Kidney capillary endothelial cell (primary cell): Measurements from ENCODE around the gene CSNK2B.

Source experiments
- DNase-seq: peaks from one replicate; pipeline ENCODE4 v3.0.0-alpha.2; 2018; ENCODE audit warnings: low spot score

The CSNK2B gene

DNA sequence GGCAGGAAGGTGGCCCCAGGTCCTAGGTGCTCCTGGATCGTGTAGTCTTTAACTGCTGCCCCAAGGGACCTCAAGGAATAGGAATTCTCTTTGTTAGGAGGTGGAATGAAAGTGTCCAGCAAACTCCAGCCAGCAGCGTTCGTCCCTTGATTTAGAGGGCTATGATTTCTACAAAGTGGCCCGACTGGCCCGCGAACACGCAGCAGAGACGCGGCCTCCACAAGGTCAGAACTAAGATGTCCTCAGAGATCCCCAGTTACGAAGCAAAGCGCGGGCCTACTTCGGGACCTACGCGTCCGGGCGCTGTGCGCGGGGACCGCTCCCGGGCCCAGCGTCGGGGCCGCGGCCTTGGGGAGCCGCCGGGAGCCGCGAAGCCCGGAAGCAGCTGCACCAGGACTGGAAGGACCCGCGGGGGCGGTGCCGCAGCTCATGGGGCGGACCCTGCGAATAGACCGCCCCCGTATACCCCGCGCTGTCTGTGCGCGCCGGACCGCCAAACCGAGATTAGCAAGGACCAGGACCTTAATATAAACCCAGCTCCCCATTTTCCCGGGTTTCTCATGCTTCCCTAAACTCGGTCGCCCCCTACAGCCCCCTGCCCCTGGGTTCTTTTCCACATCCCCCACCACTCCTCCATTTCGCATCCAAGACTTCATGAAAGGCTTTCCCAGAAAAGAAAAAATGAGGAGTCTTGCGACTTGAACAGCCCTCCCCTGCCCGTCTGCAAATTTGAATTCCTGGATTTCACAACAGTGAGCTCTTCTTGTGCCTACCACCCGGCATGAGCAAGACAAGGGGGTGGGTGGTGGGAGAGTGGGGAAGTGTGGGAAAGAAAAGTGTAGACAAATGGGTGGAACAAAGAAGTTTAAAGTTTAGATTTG lies 5.3 kb upstream of the CSNK2B start, which contains the start of gene C6orf47:
Gene C6orf47, minus strand, starts transcription at position 398 of the 881 bp plus-strand sequence. CDS start 831 bp downstream, outside the sequence.
- DNase-seq: peak; percentile 69

DNA sequence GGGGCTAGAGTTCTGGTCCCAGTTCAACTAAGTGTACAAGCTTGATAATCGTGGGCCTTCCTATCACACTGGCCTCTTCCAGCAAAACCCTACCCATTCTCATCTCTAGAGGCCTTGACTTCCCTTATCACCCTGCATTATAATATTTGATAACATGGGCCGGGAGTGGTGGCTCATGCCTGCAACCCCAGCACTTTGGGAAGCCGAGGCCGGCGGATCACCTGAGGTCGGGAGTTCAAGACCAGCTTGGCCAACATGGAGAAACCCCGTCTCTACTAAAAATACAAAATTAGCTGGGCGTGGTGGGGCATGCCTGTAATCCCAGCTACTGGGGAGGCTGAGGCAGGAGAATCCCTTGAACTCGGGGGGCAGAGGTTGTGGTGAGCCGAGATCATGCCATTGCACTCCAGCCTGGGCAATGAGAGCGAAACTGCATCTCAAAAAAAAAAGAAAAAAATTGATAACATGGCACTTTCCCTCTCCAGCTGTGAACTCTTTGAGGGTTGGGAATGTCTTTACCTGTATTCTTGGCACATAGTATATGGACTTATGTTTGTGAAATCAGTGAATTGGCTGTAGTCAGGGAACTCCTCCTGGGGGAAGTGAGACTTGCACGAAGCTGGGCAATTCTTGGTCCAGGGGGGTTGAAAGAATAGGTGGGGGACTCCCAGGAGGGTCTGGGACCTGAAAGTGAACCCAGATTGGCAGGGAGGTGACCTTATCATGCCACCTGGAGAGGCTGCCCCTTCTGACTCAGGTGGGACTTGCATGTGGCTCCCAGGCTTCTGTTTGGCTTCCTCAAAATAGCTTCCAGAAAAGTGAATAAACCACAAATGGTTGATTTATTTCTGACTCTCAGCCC lies 4.4 kb upstream of the CSNK2B start:
- no peak for DNase-seq

DNA sequence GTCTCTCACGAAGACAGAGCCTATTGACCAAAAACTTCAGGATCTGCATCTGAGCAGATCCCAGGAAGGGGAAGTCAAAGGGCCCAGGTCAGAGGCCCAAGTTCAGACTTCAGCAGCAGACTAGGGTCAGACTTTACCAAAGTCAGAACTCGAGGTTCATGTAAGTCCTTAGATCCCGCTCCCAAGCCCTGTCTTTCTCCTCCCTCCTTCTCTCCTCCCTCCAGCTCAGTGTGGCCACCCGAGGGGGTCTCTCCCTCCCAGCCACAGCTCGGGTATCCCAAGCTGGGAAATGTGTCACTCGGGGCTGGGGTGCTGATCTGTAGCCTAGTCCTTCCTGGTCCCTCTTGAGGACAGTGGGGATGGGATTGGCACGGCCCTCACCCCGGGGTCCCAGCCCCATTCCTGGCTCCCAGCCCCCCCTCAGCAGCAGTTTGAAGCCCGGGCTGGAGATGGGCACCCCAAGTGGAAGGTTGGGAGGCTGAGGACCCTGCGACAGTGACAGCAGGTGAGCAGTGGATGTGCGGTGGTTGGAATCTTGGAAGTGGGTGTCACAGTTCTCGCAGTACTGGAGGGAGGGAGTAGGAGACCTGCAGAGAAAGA lies 3.7 kb upstream of the CSNK2B start:
- no peak for DNase-seq

DNA sequence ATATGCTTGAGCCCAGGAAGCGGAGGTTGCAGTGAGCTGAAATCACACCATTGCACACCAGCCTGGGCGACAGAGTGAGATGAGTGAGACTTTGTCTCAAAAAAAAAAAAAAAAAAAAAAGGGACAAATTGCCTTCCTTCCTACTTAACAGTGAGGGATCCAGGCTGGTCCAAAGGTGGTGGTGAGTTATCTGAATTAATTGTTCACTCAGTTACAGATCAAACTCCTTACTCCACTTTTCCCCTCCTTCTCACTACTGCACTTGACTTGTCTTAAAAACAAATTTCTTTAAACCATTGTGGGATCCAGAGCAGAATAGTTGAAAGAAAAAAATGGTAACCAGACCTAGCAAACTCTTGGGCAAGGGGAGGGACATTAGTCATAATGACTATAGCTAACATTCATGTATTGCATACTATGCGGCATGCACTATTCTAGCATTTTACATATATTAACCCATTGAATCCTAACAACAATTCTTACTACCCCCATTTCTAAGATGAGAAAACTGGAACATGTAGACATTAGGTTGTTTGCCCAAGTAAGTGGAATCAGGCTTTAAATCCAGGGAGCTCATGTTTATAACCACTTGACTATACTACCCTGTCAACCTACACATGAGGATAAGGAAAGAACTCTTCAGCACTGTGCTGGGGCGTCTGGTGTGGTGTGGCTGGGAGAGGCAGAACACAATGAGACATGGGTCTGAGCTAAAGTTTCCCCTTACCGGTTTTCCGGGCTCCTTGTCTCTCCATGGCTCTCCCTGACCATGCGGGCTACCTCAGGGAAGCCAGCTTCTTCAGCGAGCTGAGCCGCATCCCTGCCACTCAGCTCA lies 2.5 kb upstream of the CSNK2B start:
- no peak for DNase-seq

DNA sequence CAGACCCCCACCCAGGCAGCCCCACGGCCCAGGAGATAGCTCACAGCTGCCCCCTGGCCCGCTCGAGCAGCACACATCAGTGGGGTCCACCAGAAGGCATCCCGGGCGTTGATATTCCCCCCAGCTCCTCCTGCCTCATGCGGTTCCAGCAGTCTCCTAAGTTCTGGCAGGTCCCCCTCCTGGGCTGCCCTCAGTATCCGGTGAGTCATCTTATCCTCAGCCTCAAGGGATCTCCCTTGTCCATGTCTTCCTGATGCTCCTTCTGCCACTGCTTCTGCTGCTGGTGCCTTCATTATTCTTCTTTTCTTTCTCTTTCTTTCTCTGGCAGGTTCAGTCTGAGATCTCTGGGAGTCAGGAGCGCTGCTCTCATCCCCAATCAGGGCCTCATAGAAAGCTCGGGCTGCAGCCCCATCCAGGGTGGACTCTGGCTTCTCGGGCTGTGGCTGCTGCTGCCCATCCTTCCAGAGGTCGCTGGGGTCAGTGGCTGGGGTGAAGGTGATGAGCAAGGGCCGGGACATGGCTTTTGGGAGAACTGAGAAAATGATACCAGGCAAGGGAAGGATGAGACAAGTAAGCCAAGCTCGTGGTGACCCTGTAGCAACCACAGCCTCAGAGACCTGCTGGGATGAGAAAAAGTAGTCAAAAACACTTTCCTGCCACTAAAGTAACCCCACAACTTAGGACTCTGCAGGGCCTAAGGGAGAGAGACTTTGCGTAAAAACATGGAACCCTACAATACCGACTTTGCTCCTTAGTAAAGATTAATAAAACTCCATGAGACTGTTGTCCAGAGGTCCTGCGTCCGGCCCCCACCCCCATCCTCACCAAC lies 1.7 kb upstream of the CSNK2B start:
- peak; percentile 76 for DNase-seq

DNA sequence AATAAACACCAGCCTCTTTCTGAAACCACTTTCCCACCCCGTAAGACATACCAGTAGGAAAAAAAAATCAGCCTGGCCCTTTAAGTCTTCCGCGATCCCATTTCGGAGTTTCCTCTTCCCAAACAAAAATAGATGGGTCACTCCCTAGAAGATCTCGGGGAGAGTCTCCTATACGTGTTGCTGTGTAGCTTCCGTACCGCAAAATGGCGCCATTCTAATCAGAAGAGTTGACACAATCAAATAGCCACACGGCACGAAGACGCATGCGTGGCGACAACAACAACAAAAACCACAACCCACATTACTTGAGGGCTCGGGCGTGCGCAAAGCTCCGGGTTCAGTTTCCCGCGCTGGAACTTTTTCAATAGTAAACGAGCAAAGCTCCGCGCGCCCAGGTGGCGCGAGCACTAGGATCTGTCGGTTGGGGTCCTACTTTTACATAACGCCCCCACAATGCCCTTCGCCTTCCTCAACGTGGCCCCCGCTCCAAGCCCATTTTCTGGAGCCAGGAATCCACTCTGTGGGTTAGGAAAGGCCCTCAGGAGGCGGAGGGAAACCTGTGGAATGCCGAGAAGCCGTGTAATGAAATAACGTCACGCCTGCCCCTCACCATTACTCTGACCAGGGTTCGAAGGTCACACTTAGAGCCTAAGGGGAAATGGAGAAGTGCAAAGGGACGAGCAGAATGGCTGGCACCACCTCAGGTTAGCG lies 935 bp upstream of the CSNK2B start, which contains the start of gene GPANK1:
Gene GPANK1, minus strand, starts transcription at position 208 of the 711 bp plus-strand sequence. CDS start 519 bp downstream, outside the sequence.
- peak; percentile 91 for DNase-seq

DNA sequence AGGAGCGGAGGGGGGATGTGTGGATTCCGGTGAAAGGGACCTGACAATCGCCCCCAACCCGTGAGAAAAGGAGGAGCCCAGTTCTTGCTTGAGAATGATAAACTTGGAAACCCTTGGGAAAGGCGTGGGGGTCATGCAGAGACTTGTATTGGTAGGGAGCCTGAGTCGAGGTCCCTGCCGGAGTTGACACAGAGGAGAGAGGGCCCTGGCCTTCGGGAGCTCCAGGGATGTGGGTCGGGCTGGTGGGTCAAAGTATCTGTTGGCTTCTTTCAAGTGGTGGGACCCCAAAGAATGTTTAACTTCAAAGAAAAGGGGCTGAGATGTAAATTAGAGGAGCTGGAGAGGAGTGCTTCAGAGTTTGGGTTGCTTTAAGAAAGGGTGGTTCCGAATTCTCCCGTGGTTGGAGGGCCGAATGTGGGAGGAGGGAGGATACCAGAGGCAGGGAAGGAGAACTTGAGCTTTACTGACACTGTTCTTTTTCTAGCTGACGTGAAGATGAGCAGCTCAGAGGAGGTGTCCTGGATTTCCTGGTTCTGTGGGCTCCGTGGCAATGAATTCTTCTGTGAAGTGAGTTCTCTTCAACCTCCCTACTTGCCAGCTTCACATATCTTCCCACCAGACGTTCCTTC lies 571 bp downstream of the CSNK2B start:
- DNase-seq: no peak

DNA sequence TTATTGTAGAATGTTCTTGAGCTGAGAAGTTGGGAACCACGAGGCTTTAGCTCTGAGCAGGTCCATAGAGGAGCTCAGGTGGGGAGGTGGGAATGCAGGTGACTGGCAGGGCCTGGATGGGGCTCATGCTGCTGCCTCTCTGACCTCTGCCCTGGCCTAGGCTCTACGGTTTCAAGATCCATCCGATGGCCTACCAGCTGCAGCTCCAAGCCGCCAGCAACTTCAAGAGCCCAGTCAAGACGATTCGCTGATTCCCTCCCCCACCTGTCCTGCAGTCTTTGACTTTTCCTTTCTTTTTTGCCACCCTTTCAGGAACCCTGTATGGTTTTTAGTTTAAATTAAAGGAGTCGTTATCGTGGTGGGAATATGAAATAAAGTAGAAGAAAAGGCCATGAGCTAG lies 3.8 kb downstream of the CSNK2B start, which contains the start of gene LY6G5B:
Gene LY6G5B, plus strand, starts transcription at position 301 of the 400 bp plus-strand sequence. CDS start 975 bp downstream, outside the sequence.
- no peak for DNase-seq

DNA sequence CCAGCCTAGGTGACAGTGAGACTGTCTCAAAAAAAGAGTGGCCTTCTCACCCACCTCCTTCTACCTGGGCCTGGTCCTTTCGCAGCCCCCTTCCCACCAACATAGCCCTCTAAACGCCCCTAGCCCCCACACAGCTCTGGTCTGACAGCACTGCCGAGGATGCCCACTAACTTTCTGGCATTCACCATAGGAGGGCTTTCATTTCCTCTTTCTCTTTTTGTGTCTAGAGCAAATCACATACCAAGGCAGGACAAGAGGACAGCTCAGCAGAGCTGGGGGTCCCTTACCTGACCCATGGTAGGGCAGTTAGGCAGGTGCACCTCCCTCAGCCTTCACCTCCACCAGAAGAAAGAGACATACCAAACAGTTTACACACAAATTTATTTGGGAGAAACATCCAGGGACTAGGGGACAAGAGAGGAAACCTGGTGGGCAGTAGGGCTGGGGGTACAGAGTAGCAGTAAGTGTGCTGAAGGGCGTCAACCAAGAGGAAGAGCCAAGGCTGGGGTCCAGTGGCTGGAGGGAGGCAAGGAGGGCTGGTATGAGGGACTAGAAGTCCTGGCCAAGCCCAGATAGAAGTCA lies 10.5 kb downstream of the CSNK2B start:
- DNase-seq: no peak

DNA sequence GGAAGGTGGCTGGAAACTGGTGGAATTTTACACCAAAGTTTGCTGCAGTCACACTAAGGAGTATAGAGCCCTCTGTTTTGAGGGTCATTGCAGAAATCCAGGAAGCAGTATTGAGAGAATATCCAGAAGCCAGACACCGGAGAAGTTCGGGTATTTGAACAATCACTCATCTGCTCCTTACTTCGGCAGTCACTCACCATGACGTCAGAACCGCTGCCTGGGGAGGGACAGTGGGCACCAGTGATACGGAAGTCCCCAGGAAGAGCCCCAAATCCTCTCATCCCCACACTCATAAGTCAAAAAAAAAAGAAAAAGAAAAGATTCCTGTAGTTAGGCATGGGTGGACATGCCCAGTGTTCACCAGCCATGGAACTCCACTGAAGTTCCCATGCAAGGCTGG lies 11.0 kb downstream of the CSNK2B start:
- DNase-seq: no peak

DNA sequence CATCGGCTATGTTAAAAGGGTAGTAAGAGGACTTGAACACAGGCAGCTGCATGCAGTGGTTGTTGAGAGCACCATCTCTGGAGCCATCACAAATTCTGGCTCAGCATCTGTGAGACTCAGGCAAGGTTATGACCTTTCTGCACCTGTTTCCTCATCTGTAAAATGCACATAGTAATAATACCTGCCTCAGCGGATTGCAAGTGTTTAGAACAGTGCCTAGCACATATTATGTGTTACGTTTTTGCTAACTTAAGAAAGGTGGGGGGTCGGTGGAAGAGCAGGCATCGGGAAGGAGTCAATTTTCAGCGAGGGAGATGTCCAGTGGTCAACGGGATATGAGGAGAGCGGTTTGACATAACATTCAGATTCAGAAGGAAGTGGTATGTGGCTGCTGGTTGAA lies 12.1 kb downstream of the CSNK2B start:
- no peak for DNase-seq

DNA sequence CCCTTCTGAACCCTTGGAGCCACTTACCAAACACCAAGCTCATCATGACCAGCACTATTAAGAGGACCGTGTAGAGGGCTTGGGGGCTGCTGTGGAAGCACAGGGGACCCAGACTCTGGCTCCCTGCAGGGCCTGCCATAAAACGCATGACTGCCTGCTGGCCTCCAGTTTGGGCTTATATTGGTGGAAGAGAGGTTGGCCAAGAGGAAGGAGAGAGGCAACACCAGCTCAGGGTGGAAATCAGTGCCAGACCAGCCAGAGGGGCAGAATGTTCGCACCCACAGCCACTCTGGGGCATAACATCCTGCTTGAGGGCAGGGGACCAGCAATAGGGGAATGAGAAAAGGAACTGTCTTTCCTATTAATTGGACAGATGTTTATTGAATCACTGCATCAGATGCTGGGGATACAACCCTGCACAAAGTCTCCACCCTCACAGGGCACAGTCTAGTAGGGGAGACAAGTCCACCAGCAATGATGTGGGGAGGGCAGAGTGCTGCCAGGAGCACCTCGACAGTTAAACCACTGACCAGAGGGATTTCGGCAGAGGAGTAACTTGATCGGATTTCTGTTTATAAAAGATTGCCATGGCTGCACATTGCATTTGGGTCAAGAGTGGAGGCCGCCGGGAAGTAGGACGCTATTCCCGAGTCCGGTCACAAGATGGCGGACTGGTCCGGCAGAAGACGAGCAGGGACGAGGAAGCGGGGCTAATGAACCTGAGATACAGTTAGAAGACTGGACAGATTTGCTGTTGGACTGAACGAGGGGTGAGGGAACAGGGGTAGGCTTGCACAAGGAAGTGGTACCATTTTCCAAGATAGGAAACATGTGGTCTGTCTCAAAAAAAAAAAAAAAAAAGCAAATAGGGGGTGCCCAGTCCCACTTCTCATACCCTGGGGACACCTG lies 14.6 kb downstream of the CSNK2B start, which contains the start of gene LY6G5C:
Gene LY6G5C, minus strand, starts transcription at position 842 of the 909 bp plus-strand sequence. Its CDS starts 694 bp downstream, at position 148.
- peak; percentile 63 for DNase-seq

DNA sequence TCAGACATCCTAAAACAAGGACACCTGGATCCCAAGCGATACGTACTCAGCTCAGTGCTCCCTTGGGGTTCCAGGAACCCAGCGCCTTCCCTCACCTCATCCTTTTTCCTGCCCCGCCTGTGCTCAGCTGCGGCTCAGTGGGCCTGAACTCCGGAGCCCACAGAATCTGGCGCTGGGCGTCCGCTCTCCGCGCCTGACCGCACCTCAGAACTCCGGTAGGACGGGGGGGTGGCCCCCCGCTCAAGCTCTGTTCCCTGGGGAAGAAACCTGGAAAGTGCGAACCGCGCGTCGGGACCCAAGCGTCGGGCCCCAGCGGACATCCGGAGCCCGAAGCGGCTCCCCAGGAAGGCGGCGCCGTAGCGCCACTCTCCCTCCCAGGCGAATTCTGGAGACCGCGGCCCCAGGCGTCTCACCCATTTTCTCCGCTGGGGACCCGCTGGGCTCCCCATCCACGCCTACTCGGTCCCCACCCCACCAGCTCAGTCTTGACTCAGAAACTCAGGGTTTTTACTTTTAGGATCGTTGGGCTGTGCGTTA lies 15.3 kb downstream of the CSNK2B start:
- peak; percentile 39 for DNase-seq

DNA sequence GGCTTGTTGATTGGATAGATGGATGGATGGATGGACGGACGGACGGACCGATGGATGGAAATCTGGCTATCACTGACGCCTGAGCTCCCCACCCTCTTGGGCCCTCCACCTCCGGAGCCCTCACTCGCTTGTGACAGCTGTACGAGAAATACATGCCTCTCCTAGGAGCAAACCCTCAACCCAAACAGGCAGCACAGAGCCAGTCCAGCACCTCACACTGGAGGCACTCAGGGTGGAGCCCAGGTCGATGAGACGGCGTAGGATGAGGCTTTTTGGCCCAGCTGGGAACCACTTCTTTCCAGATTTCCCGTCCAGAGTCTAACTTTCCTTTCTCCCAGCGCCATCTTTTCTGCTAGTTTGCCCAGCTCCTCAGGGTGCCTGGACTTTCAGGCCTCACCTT lies 17.7 kb downstream of the CSNK2B start:
- no peak for DNase-seq

DNA sequence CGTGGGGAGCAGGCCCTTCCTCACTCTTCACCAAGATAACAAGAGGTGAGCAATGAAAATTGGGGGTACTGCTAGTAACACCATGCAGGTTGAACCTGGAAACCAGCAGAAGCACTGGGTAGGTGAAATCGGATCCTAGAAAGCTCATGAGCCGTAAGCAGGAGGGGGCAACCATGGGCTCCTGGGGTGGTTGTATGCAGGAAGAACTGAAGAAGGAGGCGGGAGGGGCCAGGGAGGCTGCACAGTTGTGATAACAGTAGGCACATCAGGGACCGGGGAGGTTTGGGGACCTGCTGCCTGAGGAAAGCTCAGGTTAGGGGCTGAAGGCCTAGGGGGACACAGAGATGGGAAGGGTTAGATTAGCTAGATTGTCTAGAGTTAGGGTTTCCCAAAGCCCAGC lies 20.6 kb downstream of the CSNK2B start:
- DNase-seq: no peak

DNA sequence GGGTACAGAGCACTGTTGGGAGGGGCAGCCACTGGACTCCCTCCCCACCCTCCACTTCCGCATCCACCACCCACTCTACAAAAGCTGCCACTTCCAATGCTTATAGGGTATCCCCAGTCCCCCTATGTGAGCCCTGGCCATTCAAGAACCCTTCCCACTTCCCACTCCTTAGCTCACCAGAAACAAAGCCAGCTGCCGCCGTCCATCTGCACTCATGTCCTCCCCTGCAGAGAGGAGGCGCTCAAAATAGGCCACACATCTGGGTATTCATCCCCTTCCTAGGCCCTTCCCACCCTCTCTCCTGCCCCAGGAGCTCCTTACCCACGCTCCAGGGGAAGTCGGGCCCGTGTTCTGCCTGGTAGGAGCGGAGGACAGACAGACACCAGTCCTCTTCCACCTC lies 21.4 kb downstream of the CSNK2B start:
- DNase-seq: no peak
